GM18861 (cell line): ENCODE measurements around the gene OR11A1.
"Not testable (repeated sequence)": the region's sequence is repeated elsewhere in the genome, so short reads cannot be mapped to it uniquely, and the experiment has no call there.

ENCODE experiments used
- ATAC-seq: cut with Tn5 transposase; IDR thresholded peaks from one replicate; pipeline ENCODE4 v1.9.1; 2021; ENCODE audit not compliant: unreplicated experiment

OR11A1 gene

DNA sequence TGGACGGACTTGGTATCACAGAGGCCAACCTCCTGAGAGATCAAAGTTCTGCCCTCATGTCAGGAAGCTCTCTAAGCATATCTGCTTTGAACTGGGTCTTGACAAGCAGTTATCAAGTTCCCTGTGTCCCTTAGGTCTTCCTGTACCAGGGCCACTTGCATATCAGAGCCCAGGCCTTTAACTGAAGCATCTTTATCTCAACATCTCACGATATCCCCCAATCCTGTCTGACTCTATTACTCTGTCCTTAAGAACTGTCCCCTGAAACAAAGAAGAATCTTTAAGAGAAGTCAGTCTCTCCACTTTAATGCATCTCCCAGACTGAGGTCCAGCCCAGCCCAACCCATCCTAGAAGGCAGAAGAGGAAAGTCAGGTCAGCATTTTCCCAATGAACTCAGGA is 22.7 kb upstream of the OR11A1 start:
- no peak for ATAC-seq

DNA sequence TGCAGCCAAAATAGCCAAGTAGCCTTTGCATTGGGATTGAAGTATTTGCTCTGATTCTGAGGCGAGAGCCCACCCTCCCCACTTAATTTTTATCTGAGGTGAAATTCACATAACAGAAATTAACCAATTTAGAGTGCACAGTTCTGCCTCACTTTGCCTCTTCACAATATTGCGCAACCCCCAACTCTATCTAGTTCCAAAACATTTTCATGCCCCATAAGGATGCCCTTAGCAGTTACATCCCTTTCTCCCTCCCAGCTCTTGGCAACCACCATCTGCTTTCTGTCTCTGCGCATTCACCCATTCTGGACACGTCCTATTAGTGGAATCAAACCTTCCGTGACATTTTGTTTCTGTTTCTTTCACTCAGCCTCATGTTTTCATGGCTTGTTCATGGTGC is 21.9 kb upstream of the OR11A1 start:
- no peak for ATAC-seq

DNA sequence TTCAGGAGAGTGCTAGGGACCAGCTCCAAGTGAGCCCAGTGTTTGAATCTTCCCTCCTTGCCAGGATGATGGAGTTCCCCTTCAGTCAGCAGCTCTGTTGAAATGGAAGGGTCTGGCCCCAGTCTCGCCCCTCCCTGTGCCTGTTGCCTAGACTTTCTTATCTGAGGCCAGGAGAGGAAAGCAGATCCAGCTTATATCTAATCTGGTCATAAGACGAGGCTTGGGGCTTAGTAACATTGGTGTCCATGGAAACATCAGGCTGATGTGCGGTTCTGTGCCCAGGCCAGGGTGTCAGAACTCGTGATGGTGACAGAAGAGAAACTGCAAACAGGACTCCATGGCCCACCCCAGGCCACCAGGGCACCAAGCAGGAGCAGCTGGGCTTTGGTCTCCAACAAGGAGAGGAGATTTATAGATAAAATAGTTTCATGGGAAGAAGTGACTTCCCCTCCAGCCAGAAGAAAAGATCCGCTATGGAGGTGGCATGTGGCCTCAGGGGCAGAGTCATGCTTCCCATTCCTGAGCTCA is 21.1 kb upstream of the OR11A1 start:
- ATAC-seq: no peak

DNA sequence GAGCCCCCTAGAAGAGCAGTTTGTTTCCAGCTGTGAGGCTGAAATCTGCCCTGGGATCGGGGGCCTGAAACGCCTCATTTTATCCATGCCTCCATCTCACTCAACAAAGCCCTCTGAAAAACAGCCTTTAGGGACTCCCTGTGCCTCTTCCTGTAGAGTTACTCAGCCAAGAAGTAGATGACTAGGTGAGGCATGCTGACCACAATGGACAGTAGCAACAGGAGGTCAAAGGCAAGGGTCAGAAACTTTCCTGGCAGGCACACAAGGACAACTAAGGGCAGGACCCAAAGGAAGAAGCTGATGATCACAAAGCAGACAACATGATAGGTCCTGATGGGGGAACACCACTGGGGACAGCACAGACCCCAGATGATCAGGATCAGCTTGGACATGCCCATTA is 18.1 kb upstream of the OR11A1 start:
- ATAC-seq: no peak

DNA sequence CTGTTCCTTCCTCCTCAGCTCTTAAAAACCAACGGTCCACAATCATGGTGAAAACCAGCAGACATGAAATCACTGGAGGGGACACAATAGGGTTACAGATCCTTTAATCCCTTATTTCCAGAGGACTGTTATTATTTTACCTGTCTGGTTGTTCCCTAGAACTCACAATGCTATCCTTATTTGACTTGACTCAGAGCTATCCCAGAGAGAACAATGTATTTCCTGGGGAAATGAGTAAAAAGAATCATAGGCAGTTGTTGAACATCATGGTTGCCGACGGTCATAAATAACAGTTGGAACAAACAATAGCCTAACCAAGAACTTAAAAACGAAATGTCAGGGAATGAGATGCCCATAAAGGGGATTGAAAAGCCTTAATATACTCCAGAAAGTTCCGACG is 9.4 kb upstream of the OR11A1 start:
- no peak for ATAC-seq

DNA sequence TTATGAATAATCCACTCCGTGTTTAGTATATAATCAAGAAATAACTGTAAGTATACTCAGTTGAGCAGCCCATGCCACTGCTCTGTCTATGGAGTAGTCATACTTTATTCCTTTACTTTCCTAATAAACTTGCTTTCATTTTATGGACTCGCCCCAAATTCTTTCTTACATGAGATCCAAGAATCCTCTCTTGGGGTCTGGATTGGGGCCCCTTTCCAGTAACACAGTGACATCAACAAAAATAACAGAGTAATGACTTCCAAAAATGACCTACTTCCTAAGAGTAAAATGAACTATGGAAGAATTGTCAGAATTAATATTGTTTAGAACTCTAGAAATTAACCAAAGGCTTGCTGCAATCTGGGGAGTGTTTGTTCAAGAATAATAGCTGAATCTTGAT is 8.9 kb upstream of the OR11A1 start:
- ATAC-seq: no peak

DNA sequence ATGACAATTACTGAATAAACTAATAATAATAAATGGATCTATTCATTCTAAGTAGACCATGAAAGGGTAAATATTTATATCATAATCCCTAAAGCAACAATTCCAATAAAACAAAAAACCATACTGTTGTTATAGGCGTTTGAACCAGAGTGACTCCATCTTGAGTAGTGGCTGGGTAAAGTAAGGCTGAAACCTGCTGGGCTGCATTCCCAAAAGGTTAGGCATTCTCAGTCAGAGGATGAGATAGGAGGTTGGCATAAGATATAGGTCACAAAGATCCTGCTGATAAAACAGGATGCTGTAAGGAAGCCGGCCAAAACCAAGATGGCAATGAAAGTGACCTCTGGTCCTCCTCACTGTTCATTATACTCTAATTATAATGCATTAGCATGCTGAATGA is 8.4 kb upstream of the OR11A1 start:
- no peak for ATAC-seq

DNA sequence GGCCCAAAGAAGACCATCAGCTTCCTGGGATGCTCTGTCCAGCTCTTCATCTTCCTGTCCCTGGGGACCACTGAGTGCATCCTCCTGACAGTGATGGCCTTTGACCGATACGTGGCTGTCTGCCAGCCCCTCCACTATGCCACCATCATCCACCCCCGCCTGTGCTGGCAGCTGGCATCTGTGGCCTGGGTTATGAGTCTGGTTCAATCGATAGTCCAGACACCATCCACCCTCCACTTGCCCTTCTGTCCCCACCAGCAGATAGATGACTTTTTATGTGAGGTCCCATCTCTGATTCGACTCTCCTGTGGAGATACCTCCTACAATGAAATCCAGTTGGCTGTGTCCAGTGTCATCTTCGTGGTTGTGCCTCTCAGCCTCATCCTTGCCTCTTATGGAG is 5.2 kb upstream of the OR11A1 start:
- ATAC-seq: no peak

DNA sequence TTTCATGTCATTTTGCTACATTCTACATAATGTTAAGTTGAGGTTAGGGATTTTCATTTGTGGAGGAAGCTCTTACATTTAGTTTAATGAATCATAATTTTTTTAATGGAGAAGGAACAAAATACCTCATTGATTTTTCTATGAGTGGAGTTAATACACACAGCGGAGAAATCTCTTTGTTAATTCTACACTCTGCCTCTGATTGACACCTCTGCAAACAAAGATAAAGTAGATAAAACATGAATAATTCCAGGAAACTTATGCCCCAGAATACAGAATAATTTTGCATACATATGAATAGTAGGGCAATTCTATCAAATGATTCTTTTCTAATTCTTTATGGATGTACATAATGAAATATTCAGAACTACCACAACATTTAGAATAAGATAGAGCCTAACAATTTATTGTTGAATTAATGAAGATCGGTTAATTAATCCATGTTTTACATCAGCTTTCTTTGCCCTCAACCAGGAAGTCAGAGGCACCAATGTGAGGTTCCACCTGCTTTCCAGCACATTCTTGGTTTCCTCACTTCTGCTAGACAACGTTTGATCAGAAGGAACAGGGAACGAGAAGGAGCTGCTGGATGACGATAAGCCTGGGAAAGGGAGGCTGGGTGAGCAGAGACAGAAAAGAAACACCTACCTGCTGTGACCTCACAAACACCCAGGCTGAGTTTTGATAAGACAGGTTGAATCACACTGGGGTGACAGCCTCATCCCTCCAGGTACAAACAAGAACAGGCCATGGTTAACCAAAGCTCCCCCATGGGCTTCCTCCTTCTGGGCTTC is 4.3 kb upstream of the OR11A1 start:
- no peak for ATAC-seq

DNA sequence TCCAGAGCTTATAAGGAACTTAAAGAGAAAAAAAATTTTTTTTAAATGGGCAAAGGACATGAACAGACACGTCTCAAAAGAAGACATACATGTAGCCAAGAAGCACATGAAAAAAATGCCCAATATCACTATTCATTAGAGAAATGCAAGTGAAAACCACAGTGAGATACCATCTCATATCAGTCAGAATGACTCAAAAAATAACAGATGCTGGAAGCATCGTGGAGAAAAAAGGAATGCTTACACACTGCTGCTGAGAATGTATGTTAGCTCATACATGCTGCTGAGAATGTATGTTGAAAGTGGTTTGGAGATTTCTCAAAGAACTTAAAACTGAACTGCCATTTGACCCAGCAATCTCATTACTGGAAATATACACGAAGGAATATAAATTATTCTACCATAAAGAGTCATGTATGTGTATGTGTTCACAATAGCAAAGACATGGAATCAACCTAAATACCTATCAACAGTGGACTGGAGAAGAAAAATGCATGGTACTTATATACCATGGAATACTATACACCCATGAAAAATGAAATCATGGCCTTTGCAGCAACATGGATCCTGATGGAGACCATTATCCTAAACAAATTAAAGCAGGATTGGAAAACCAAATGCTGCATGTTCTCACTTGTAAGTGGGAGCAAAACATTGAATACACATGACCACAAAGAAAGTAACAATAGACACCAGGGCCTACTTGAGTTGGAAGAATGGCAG is 5.2 kb downstream of the OR11A1 start:
- no peak for ATAC-seq

DNA sequence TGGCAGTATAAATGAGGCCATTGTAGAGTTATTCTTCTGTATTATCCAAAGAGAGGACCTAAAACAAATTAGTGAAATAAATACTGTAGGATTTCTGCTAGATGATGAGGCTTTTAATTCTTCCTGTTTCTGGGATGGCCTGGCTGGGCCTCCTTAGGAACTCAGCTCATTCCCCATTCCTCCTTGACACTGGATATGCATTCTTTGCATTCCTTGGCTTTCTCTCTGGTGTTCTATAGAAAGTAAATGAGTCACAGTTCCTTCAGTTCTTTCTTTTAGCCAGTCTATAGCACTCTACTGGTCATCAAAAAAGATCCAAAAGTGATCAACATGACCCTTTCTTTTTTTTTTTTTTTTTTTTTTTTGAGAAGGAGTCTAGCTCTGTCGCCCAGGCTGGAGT is 9.2 kb downstream of the OR11A1 start:
- ATAC-seq: no peak

DNA sequence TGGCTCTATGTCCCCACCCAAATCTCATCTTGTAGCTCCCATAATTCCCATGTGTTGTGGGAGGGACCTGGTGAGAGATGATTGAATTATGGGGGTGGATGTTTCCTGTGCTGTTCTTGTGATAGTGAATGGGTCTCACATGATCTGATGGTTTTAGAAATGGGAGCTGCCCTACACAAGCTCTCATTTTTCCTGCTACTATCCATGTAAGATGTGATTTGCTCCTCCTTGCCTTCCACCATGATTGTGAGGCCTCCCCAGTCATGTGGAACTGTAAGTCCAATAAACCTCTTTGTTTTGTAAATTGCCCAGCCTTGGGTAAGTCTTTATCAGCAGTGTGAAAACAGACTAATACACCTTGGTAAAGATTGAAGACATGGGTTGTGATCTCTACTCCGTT is 12.8 kb downstream of the OR11A1 start:
- ATAC-seq: not testable (repeated sequence)

DNA sequence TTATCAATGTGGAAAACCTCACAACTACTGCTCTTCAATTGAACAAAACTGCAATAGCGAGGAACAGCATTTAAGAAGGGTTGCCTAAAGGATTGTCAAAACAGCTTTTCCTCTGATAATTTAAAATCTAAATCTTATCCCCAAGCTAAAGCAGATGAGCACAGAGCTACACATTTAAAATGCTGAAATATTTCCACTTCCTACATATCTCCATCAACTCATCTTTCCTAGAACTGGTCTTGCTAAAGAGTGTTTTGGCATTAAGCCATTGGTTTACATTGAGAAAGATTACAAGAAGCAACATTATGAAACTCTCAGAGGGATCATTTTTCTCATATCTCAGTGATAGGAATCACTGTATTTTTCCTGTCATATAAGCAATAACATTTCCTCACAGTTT is 14.2 kb downstream of the OR11A1 start:
- no peak for ATAC-seq

DNA sequence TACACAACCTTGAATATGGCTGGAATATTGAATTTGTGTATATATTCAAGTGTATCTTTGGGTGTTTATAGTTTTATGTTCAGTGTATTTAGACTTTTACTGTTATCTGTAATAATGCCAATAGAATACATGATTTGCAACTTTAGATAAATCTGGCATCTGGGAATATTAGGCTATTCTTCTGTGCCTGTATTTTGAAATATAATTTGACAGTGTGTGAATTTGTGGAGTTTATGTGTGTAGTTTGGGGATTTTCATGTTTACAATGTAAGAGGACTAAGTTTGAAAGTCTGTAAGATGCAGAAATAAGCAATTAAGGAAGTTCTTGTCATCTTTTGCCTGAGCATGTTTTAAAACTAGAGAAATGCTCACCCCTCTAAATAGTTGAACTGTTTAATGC is 17.9 kb downstream of the OR11A1 start, which contains the start of gene OR10C1:
Gene OR10C1, plus strand, starts transcription at position 301 of the 400 bp plus-strand sequence. CDS start 710 bp downstream, outside the sequence.
- no peak for ATAC-seq

DNA sequence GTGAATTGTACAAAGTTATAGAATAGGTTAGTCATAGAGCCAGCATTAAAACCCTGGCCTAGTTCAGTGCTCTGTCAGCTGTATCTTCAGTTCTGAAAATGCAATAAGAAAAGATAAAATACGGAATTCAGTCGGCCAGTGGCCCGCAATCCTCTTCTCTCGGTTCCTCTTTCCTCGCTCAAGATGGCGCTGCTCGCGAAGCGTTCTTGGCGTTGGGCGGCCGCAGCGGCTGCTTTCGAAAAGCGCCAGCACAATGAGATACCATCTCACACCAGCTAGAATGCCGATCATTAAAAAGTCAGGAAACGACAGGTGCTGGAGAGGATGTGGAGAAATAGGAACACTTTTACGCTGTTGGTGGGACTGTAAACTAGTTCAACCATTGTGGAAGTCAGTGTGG is 20.1 kb downstream of the OR11A1 start:
- ATAC-seq: not testable (repeated sequence)

DNA sequence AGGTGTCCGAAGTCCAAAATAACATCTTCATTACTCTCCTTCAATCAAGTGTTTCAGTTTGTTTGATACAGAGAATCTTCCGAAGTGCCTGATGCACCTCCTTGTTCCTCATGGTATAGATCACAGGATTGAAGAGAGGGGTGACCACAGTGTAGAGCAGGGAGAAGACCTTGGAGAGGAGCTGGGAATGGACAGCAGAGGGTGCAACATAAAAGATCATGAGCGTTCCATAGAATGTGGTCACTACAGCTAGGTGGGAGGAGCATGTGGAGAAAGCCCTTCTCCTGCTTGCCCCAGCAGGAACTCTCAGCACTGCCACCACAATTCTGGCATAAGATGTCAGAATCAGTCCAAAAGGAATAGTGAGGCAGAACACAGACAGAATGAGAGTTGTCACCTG is 30.2 kb downstream of the OR11A1 start:
- no peak for ATAC-seq

DNA sequence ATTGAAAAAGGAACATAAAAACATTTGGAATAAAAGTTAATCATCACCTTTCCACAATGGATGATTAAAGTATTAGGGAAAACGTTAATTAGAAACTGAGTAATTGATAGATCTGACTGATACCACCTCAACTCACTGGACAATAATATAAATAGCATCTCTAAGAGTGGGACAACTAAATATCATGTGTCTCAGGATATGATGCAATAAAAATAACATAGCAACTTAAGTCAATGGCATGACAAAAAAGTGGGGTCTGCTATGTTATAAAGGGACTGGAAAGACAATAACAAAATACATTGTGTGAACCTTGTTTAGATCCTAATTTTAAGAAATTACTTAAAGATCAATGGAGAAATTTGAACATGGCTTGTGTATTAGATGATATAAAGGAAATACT is 31.8 kb downstream of the OR11A1 start:
- no peak for ATAC-seq

DNA sequence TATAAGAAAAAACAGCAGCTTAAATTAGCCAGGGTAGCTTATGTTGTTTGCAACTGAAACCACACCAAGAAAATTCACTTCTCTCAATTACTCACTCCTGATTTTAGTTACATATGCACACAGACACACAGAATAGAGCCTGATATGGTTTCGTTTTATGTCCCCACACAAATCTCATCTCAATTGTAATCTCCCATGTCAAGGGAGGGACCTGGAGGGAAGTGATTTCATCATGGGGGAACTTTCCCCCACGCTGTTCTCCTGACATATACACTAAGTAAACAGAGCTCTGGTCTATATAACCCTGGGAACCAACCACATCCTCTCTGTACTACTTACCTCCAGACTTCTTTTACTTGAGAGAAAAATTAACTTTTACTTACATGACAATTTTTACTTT is 32.3 kb downstream of the OR11A1 start:
- ATAC-seq: no peak

DNA sequence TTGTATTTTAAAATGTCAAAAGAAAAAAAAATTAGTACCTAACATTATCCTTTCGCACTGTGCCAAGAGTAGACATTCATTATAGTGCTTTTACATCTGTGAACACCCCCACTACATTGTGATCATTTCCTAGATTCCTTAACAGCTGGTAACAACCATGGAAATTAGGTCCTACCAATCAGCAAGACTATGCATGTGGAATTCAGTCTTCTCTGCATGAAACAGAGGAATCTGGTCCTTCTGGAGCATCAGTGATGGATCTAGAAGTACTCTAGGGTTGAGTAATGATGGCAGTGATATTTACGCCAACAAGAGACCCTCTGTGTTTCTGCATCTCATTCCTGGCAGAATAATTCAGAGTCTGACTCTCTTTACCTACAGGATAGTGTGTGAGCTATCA is 32.7 kb downstream of the OR11A1 start:
- no peak for ATAC-seq

DNA sequence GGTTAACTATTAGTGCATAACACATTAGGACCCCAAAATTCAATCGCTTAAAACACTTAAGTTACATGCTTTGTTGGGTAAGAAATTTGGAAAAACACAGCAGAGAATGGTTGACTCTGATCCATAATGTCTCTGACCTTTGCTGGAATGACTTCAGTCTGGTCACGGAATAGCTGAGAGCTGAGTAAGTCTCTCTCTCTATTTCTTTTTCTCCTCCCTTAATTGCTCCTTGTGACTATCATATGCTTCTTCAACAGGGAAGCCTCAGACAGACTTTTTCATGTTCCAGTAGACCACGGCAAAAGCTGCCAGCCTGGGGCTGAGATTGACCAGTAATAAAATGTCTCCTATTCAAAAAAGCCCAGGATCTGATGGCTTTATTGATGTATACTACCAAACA is 37.4 kb downstream of the OR11A1 start:
- no peak for ATAC-seq

DNA sequence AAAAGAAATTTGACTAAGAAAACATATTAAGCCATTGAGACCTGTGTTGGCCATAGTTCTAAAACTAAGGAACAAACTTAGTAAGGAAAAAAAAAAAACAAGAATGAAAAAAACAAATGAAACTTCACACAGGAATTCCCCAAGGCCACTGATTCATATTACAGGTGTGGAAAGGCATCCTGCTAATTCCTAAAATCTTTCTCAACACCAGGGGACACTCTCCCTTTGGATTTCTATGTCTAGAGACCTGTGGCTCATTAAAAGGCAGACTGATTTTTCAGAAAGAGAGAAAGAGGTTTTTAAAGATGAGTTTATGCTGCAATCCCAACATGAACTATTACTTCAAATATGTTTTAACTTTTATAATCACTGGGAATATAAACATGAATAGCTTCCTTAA is 42.3 kb downstream of the OR11A1 start, which contains the start of gene OR12D1:
Gene OR12D1, plus strand, starts transcription at position 341 of the 400 bp plus-strand sequence.
- ATAC-seq: no peak

DNA sequence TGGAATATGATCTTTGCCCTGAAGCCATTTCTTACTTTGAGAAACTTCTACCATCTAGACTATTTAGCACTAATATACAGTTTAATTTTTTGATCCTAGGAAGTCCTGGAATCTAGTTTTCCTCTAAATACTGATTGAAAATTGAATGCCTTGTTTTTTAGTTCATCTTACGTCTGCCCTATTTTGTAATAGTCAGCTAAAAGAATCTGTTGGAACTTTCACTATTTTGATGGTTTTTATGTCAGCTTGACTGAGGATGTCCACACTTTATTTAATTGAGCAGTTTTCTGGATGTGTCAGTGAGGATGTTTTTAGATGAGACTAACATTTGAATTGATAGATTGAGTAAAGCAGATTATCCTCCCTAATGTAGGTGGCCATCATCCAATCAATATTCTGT is 53.1 kb downstream of the OR11A1 start:
- ATAC-seq: no peak
